CD4-positive, alpha-beta T cell treated with Interleukin-6 at 100 ng/mL for 8 hours (primary cell): ENCODE measurements around the gene MAS1.
"Not testable (repeated sequence)": the region's sequence is repeated elsewhere in the genome, so short reads cannot be mapped to it uniquely, and the experiment has no call there.

ENCODE experiments used
- DNase-seq: peaks from one replicate; pipeline ENCODE4 v3.0.0-alpha.2; 2020; ENCODE audit warnings: mixed read lengths, low spot score

MAS1 gene

GRCh38 chr6:159890792-159891191, at the start of gene MAS1:
Gene MAS1 (plus strand): TSS chr6:159890988. CDS start chr6:159906956, 15,968 bp downstream.
- DNase-seq: no peak

- no peak for DNase-seq
These were observed 48.8 kb upstream of the MAS1 start for GRCh38 chr6:159842035-159842434.

GRCh38 chr6:159844737-159845645, 45.8 kb upstream of the MAS1 start:
- DNase-seq: no peak

GRCh38 chr6:159848552-159848951, 42.2 kb upstream of the MAS1 start:
- not testable (repeated sequence) for DNase-seq

GRCh38 chr6:159849851-159850250, 40.9 kb upstream of the MAS1 start:
- not testable (repeated sequence) for DNase-seq

- DNase-seq: peak; percentile 23
These were observed 37.9 kb upstream of the MAS1 start for GRCh38 chr6:159852877-159853276.

- no peak for DNase-seq
These were observed 37.0 kb upstream of the MAS1 start for GRCh38 chr6:159853754-159854153.

- no peak for DNase-seq
These were observed 35.8 kb upstream of the MAS1 start for GRCh38 chr6:159854959-159855358.

- DNase-seq: no peak
These were observed 32.5 kb upstream of the MAS1 start for GRCh38 chr6:159858259-159858658.

GRCh38 chr6:159860482-159860881, 30.3 kb upstream of the MAS1 start:
- no peak for DNase-seq

GRCh38 chr6:159862103-159862502, 28.7 kb upstream of the MAS1 start:
- no peak for DNase-seq

- peak; percentile 33 for DNase-seq
These were observed 27.4 kb upstream of the MAS1 start for GRCh38 chr6:159863341-159863740.

GRCh38 chr6:159865226-159865920, 25.4 kb upstream of the MAS1 start:
- no peak for DNase-seq

GRCh38 chr6:159866286-159867247, 24.2 kb upstream of the MAS1 start:
- no peak for DNase-seq

- no peak for DNase-seq
These were observed 19.5 kb upstream of the MAS1 start for GRCh38 chr6:159871241-159871640.

- DNase-seq: no peak
These were observed 18.9 kb upstream of the MAS1 start for GRCh38 chr6:159871906-159872305.

GRCh38 chr6:159874435-159874834, 16.4 kb upstream of the MAS1 start:
- DNase-seq: no peak

- DNase-seq: no peak
These were observed 15.6 kb upstream of the MAS1 start for GRCh38 chr6:159875194-159875593.

- DNase-seq: no peak
These were observed 14.5 kb upstream of the MAS1 start for GRCh38 chr6:159876242-159876641.

- no peak for DNase-seq
These were observed 13.5 kb upstream of the MAS1 start for GRCh38 chr6:159877256-159877808.

GRCh38 chr6:159878341-159878740, 12.4 kb upstream of the MAS1 start:
- DNase-seq: no peak

- no peak for DNase-seq
These were observed 10.9 kb upstream of the MAS1 start for GRCh38 chr6:159879856-159880255.
